ENCODE data around the gene VPS39.

GRCh38 chr15:42145546-42146455 lies 62.3 kb downstream of the VPS39 start:
- TF ChIP-seq CTCF (IDR thresholded peaks at IDR 0.05; ENCODE audit: borderline replicate concordance, extremely low read depth, low read length, poor library complexity, severe bottlenecking) (no peak), EZH2 (IDR thresholded peaks at IDR 0.05; ENCODE audit: borderline replicate concordance, low read depth, low read length, severe bottlenecking) (no peak)

Measured in DND-41 (cell line).